ENCODE results near the gene SCNM1.
"Not testable (repeated sequence)": the region's sequence is repeated elsewhere in the genome, so short reads cannot be mapped to it uniquely, and the experiment has no call there.

Gene SCNM1

DNA sequence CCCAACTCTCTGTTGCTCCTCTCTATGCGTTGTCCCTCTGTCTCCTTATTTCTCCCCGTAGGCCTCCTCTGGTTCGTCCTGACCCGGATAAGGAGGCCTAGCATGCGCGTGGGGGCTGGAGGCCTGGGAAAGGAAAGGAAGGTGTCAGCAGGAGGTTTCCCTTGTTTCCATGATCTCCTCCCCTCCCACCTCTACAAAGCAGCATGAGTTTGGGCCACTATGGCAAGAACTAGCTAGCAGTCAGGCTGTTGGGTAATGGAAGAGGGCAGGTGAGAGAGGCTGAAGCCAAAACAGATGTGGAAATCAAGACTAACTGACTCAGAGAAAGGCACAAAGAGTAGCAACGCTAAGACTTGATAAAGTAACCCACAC is 18.8 kb upstream of the SCNM1 start:
- DNase-seq: no peak

DNA sequence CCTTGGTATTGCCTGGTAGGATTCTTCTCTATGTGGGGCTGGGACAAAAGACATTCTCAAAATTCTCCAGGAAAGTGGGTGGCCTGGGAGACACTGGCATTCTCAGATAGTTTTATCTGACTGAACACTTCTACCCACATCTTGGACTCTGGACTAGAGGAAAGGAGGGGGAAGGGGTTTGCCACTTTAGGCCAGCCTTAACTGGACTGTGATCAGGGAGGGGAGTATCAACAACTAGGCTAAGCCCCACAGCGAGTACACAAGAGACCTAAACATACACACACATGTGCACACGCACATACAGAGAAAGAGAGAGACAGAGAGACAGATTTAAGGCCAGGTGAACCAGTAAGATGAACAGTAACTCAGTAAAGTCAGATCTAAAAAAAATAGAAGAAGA is 18.3 kb upstream of the SCNM1 start:
- DNase-seq: no peak

DNA sequence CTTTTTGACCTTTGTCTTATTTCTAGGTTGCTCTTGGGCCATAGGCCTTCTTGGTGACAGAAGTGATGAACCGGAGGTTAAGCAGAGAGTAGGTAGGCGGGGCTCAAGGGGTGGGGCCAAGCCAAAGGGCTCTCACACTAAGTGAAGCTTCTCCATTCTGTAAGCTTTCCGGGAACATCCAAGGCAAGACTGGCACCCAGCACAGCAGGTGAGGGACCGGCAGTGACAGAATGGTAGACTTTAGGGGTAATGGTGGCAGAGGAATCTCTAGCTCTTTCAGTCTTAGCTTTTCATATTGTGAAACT is 9.5 kb upstream of the SCNM1 start, which contains the start of gene TNFAIP8L2:
Gene TNFAIP8L2 (plus strand): TSS at position 135 of the 305 bp plus-strand sequence. CDS start 2,049 bp downstream, outside the sequence.
- no peak for DNase-seq

DNA sequence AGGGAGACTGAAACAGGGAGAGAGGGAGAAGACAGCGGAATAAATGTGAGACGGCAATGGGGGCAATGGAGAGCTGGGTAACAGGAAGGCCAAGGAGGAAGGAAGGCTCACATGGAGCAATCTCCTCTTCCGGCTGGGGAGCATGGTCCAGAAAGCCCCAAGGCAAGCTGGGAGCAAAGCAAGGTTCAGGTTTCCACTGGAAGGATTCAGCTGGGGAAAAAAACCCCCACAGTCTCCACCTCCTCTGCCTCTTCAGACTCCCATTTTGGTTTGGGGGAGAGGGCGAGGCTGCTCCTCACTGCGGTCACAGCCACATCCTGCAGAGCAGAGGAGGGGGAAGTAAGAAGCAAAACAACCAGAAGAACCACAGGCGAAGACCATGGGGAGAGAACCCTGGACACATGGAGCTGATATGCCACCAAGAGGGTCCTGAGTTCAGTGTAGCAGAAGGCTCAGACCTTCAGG is 8.8 kb upstream of the SCNM1 start:
- no peak for DNase-seq

DNA sequence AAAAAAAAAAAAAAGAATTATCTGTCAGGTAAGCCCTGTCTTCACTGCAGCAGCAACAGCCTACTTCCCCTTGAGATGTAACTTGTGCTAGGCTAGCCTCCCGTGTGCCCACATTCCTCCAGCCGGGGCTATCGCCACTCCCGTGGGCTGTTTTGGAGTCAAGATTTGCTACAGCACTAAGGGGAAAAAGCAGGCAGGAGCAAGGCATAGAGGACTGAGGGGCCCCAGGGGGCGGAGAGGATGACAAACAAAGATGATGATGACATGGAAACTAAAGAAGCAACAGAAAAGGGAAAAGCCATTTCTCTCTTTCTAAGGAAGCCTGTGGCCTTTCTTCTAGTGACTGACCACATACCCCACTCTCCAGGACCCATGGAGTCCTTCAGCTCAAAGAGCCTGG is 7.6 kb upstream of the SCNM1 start:
- DNase-seq: no peak

DNA sequence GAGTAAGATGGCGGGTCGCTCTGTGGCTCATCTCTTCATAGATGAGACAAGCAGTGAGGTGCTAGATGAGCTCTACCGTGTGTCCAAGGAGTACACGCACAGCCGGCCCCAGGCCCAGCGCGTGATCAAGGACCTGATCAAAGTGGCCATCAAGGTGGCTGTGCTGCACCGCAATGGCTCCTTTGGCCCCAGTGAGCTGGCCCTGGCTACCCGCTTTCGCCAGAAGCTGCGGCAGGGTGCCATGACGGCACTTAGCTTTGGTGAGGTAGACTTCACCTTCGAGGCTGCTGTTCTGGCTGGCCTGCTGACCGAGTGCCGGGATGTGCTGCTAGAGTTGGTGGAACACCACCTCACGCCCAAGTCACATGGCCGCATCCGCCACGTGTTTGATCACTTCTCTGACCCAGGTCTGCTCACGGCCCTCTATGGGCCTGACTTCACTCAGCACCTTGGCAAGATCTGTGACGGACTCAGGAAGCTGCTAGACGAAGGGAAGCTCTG is 7.1 kb upstream of the SCNM1 start:
- no peak for DNase-seq

DNA sequence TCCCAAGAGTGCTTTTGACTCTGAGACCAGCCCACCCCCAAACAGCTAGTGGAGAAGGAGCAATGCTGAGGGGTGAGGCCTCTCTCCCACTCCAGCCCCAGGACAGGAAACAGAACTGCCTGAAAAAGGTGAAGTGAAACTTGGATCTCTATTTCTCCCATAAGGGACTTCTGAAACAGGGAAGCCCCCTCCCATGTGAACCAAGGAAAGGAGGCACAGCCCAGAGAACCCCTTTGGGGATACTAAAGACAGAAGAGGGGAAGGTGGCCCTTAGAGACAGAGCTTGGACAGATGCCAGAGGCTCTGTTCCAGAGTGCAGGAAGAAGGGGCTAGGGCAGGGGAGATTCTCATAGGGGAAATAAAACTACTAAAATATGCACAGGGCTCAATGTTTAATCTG is 6.6 kb upstream of the SCNM1 start:
- no peak for DNase-seq

DNA sequence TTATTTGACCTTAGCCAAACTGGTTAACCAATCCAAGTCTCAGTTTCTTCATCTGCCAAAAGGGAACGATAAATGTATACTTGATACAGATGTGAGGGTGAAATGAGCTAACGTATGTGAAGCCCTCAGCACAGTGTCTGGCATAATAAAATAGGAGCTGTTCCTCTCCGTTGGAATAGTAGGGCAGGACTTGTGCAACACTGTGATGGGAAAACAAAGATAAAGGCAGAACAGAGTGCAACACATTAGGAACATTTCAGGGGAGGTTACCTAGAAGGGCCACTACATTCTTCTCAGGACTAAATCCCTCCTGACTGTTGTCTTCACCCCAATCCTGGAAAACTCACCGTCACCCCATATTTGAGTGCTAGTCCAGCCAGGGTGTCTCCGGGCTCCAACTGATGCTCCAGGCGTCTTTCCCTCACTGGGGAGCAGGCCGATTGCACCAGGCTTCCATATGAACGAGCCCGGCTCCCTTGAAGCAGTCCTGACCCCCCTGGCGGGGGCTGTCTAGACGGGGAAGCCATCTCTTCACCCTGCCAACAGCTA is 1.1 kb upstream of the SCNM1 start:
- DNase-seq: no peak

DNA sequence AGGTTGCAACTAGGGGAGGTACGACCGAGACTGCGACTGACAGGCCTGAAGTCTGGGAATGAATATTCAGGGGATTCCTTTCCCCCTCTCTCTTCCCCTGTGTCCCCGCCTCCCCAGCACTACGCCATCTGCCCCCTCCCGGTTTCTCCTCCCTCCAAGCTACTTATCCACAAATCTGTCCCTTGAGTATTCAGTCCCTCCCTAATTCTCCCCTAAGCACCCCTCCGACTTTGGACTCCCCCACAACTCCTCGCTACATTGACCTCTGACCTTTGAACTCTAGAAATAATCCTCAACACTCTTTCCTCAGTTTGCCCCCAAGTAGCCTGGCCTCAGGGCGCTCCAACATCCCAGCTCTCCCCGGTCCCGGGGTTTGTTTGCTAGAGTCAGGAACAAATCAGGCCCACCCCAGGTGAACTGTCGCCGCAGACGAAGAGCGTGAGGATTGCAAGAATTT is 635 bp upstream of the SCNM1 start:
- peak; percentile 100 for DNase-seq

DNA sequence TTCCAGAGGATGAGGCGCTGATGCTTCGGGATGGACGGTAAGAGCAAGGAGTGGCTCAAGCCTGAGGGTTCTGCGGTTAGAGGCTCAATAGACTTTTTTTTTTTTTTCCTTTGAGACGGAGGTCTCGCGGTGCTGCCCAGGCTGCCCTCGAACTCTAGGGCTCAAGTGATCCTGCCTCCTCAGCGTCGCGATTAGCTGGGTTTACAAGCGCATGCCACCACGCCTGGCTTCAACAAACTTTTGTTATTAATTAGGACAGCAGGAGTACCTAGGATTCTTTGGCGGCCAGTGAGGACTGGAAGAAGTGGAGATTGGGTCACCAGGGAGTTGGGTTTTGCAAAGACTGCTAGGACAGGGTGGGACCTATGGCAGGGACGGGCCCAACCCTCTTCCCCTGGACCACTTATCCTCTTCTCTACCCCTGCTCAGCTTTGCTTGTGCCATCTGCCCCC is 587 bp downstream of the SCNM1 start:
- no peak for DNase-seq

DNA sequence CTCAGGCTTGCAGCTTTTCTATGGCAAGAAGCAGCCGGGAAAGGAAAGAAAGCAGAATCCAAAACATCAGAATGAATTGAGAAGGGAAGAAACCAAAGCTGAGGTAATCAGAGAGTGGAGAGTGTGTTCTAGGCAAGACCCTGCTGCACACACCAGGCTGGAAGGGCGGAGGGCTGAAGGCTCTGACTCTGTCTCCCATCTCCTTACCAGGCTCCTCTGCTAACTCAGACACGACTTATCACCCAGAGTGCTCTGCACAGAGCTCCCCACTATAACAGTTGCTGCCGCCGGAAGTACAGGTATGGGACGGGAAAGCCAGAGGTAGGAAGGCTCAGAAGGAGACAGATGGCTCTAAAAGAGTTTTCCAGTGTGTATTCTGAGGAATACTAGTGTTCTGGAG is 1.2 kb downstream of the SCNM1 start:
- DNase-seq: no peak

DNA sequence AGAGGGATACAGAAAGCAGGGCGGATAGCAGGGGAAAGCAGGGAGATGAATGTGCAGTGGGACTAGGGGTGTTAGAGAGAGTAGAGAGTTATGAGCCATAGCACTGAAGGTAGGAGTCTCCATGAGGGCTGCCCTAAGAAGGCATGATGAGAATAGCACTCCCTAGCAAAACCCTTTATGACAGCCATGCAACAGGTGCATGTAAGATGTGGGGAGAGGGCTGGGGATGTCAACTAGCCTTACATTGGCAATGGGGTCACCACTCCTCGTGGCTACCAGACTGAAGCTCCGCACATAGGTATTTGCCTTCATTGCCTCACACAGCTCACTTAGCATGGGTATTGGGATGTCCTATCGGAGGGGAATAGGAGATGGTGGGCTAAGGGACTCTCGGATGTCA is 5.2 kb downstream of the SCNM1 start:
- no peak for DNase-seq

DNA sequence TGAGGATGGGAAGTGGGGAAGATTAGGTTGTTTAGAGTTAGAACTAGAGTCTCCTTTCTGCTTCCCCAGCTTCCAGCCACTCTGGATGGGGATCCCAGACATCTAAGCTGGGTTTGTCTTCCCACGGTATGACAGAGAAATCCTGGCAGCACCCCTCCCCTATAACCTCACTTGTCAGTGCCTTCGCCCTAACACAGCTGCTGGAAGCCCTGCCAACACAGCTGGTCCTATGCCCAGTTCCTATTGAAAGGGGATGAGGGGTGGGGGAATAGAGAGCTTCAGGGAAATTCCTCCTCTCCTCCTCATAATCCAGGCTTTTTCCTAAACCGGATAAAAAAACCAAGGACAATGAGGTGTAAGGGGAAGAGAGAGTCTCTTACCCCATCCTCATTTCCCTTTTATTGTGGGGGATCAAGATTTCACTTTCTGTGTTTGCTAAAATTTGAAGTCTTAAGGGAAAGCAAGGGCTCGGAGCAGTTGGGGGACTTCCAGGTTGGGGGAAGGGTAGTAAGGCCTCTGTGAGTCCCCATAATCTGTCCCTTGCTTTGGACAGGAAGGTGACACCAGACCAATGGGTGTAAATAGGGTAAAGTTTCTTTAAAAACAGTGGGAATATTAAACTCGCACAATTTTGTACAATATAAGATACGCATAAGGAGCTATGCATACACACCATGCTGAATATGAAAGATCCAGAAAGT is 9.2 kb downstream of the SCNM1 start:
- DNase-seq: no peak

DNA sequence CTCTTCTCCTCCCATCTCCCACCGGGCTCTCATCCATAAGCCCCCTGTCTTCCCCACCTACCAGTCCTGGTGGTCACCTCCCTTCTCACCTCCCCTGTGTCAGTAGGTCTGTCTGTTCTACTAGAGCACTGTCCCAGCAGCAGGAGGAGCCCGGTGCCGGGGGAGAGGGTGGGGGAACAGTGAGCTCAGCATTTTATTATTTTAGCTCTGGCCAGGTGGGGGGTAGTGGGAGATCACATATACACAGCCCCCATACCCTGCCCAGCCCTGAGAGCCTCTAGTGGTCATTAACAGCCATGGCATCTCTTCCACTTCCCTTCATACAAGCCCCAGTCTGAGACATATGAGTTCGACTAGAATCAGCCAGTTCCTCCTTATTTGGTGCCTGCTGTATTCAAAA is 9.9 kb downstream of the SCNM1 start, which contains the start of gene TMOD4:
Gene TMOD4 (minus strand): TSS at position 119 of the 400 bp plus-strand sequence. CDS start 1,106 bp downstream, outside the sequence.
- DNase-seq: peak; percentile 96

DNA sequence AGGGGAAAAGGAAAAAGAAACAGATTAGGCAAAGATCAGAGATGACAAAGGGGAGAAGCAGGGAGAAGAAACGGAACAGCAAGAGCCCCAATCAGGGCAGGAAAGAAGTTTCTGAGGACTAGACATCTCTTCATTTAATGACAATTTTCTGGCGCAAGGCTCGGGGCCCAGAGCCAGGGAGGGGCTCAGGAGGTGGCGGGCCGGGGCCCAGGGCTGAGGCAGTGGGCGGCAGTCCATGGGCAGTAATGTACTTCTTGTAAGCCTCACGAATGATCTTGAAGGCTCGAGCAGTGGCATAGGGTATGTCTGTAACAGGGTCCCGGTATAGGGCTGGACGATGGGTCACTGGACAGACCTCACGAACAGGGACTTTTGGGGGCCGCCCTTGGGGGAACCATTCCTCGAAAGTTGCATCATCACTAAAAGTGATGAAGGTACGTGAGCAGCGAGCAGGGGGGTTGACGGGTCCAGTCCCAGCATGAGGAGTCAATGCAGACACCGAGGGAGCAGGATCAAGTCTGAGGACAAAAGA is 10.6 kb downstream of the SCNM1 start:
- no peak for DNase-seq

DNA sequence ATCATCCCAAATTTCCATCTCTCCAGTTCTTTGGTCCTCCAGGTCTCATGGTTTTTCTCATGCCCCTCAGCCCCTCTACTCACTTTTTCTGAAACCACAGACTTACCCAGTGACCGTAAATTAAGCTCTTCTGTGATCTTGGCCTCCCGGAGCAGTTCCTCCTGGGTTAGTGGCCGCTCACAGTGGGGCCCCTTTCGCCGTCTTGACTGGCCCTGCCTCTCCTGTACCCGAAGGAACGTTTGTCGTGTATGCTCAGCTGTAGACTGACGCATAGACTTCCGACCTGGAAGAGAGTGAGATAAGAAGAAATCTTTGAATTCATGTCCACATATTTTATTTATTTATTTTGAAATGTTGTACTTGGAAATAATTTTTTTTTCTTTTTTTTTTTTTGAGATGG is 18.3 kb downstream of the SCNM1 start:
- no peak for DNase-seq

DNA sequence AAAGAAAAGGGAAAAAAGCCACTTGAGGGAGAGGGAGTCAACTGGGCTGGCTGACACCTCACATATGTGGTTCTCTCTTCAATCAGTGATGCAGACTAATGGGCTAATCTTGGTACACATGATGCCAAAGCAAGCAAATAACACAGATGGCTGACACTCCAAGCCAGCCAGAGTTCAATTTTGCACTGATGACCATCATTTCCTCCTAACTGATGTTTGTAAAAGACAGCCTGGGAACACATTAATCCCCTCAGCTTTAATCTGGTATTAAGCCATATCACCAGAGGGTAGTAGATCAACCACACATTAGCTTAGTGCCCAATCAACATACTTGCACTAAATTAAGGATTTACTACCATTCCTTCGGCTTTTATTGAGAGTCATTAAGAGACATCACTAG is 21.3 kb downstream of the SCNM1 start:
- DNase-seq: no peak

DNA sequence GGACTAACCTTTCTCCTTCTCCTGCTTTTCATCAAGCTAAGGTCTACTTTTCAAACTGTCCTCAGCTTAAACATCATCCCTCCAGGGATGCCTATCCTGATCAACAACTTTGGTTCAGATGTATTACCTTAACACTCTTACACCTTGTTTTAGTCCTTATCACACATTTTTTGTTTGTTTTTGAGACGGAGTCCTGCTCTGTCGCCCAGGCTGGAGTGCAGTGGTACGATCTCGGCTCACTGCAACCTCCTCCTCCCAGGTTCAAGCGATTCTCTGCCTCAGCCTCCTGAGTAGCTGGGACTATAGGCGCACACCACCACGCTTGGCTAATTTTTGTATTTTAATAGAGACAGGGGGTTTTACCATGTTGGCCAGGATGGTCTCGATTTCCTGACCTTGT is 22.7 kb downstream of the SCNM1 start:
- not testable (repeated sequence) for DNase-seq

DNA sequence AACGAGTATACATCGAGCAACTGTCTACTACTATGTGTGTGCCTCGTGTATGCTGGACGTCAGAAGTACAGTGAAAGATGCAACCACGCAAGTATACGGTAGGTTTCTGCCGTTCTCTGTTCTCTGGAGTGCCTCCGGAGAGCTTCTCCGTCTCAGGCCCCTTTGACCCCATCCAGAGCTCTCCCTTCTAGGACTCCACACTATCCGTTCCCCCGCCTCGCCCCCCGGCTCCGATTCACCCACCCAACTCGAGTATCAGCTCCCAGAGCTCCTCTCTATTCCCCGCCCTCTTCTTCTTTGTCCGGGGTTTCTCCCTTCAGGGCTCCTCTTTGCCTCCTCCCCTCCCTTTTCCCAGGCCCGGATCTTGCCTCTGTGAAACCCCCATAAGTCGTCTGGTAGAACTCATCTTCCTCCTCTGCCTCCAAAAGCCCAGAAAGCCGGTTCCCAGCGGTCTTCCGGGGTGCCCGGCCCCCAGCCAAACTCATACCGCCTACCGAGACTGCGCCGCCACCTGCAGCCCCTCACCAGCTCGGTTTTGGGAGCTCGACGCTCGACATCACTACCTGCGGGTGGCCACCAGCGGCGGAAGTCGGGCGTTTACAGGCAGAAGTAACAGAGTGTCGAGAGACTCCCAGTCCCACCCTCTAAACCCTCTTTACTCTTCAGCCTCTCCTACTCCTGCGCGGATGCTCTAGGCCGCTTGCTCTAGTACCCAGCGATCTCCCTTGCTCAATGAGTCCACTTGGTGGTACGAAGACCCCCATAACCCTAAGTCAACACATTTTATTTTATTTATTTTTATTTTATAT is 23.9 kb downstream of the SCNM1 start, which contains the start of gene VPS72:
Gene VPS72 (minus strand): TSS at position 561 of the 809 bp plus-strand sequence. CDS start 76 bp downstream, at position 485.
- DNase-seq: peak; percentile 100

DNA sequence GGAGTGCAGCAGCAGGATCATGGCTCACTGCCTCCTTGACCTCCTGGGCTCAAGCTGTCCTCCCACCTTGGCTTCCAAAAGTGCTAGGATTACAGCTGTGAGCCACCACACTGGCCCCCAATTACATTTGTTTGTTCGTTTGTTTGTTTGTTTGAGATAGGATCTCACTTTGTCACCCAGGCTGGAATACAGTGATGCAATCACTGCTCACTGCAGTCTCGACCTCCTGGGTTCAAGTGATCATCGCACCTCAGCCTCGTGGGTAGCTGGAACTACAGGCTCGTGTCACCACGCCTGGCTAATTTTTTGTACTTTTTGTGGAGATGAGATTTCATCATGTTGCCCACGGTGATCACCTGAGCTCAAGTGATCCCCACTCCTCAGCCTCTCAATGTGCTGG is 26.1 kb downstream of the SCNM1 start:
- DNase-seq: no peak

DNA sequence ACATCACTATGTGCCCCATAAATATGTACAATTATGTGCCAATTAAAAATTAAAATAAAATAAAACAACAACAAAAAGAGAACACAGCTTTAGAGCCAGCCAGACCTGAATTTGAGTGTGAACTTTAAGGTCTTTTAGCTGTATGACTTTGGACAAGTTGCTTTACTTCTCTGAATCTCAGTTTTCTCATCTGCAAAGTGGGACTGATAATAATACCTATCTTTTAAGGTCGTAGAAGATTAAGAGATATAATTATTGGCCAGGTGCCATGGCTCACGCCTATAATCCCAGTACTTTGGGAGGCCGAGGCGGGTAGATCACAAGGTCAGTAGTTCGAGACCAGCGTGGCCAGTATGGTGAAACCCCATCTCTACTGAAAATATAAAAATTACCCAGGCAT is 27.4 kb downstream of the SCNM1 start:
- DNase-seq: no peak

DNA sequence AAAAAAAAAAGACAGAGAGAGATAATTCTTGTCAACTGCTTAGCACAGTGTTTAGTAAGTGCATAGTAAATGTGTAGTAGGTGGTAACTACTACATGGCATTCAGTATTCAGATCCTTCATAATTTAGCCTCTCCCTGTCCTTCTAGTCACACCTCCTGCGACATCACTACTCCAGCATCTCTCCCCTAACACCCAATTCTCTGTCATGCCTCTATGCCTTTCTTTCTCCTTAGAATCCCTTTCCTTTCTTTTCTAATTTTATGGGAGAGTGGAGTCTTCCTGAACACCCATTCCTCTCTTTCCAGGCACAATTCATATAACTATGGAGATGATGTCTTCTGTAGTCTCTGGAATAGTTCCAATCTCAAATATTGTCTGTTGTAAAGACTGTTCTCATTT is 27.9 kb downstream of the SCNM1 start:
- no peak for DNase-seq

DNA sequence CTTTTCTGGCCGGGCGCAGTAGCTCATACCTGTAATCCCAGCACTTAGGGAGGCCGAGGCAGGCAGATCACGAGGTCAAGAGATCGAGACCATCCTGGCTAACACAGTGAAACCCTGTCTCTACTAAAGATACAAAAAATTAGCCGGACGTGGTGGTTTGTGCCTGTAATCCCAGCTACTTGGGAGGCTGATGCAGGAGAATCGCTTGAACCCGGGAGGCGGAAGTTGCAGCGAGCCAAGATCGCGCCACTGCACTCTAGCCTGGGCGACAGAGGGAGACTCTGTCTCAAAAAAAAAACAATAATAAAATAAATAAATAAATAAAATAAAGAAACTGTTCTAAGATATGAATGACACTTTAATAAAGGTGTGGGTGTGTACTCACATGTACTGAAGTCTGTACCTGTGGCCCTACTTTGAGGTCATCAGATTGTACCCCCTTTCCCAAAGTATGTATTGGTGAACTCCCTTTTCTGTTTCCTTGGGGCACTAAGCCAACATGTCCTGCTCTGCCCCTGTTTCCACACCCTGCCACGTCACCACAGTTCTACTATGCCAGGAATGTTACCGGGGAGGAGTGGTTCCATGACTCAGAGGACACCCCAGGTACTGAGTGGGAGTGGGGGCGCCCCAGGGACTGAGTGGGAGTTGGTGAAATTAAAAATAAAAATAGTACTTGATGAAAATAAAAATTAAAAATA is 29.1 kb downstream of the SCNM1 start:
- not testable (repeated sequence) for DNase-seq
